NCI-H446 treated with DMSO at 0.1 percent for 48 hours (cell line): ENCODE results near the gene BTBD7.
A peak's percentile ranks its signal among the peaks of the same experiment; 100 is the strongest.
"Not testable (repeated sequence)": the region's sequence is repeated elsewhere in the genome, so short reads cannot be mapped to it uniquely, and the experiment has no call there.

Source experiments
- DNase-seq: peaks from one replicate; lab custom pipeline; 2025; lab: John Stamatoyannopoulos, UW

Gene BTBD7, protein sequence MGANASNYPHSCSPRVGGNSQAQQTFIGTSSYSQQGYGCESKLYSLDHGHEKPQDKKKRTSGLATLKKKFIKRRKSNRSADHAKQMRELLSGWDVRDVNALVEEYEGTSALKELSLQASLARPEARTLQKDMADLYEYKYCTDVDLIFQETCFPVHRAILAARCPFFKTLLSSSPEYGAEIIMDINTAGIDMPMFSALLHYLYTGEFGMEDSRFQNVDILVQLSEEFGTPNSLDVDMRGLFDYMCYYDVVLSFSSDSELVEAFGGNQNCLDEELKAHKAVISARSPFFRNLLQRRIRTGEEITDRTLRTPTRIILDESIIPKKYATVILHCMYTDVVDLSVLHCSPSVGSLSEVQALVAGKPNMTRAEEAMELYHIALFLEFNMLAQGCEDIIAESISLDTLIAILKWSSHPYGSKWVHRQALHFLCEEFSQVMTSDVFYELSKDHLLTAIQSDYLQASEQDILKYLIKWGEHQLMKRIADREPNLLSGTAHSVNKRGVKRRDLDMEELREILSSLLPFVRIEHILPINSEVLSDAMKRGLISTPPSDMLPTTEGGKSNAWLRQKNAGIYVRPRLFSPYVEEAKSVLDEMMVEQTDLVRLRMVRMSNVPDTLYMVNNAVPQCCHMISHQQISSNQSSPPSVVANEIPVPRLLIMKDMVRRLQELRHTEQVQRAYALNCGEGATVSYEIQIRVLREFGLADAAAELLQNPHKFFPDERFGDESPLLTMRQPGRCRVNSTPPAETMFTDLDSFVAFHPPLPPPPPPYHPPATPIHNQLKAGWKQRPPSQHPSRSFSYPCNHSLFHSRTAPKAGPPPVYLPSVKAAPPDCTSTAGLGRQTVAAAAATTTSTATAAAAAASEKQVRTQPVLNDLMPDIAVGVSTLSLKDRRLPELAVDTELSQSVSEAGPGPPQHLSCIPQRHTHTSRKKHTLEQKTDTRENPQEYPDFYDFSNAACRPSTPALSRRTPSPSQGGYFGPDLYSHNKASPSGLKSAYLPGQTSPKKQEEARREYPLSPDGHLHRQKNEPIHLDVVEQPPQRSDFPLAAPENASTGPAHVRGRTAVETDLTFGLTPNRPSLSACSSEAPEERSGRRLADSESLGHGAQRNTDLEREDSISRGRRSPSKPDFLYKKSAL

GRCh38 chr14:93332853-93333630, at the start of gene BTBD7:
Gene BTBD7, minus strand, starts transcription at chr14:93333036. Its CDS starts 36,985 bp downstream, at chr14:93296051.
- peak; percentile 94 for DNase-seq

- no peak for DNase-seq
Observed at GRCh38 chr14:93381644-93382043, 48.8 kb upstream of the BTBD7 start.

GRCh38 chr14:93379831-93380230, 47.0 kb upstream of the BTBD7 start:
- DNase-seq, result no peak

- no peak for DNase-seq
Observed at GRCh38 chr14:93375673-93376156, 42.9 kb upstream of the BTBD7 start.

DNA sequence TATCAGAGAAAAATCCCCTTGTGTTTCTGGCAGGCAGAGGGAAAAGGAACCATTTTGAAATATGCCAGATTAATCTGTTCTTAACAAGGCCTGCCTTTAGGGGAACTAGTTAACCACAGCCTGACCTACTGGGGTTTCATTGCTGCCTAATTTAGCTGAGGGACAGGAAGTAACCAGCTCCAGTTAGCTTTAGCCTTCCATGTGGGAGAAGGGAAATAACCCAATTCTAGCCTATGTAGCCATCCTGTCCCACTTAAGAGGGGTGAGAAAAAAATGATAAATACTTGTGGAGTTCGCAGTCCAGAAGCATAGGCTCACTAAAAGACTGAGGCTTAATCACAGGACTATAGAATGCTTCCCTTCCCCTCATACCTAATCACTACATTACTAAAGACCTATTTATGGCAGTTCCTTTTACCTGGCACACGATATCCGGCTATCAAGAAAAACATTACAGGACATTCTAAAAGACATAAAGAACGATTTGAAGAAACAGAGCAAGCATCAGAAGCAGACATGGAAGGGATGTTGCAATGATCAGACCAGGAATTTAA, 37.0 kb upstream of the BTBD7 start:
- no peak for DNase-seq

DNA sequence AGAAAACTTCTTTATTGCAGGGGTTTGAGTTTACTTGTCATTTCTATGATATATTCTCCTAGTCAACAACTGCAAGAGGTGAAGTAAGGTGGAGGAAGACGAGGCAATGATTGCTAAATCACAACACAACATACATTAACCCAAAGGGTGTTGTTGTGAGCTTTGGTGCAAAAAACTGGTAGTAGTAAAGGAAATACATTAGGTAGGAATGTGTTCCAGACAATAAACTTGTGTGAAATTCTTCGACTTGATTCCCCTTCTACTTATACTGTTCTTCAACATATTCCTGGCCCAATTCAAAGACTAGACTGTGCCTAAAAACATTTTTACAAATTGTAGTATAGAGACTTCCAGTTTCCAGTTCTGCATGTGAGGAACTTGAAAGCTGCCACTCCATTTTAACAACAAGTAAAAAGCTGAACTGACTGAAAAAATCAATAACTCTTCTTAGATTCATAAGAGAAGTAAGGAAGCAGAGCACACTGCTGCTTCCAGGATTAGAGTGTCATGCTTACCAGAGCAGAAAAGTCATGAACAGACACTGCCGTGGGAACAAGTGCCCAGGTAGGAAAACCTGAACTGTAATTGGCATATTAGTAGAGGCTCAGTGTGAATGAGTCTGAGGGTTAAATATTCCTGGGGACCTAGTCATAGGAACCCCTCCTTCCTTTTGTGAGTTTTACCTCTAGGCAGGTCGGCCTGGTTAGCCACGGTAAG, 36.3 kb upstream of the BTBD7 start:
- DNase-seq, result no peak

DNA sequence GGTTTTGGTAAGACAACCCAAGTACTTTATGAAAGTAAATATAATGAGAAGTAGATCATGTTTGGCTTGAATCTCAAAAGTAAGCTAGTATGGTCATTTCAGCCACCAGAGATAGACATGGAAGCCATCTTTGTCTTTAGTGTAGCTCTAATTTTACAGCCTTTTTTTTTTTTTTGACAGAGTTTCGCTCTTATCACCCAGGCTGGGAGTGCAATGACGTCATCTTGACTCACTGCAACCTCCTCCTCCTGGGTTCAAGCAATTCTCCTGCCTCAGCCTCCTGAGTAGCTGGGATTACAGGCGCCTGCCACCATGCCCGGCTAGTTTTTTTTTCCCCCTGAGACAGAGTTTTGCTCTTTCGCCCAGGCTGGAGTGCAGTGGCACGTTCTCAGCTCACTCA, 22.0 kb upstream of the BTBD7 start:
- not testable (repeated sequence) for DNase-seq

DNA sequence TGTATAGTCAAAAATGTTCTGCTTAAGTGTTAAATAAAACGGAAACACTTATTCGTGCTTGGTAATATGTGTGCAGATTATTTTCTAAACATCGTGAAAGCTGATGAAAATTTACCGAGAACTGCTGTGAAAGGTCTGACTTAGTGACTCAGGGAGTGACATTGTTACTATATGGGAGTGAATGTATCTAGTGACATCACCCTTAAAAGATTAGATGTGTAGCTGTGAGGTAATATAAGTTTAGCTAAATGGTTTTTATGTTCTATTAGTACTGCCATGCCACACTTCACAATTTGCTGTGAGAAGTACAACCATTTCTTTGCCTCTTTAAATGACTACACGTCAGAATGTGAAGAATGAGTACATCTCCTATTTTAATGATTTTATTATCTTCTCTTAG, 15.5 kb upstream of the BTBD7 start:
- no peak for DNase-seq

GRCh38 chr14:93347850-93348249, 15.0 kb upstream of the BTBD7 start:
- DNase-seq, result no peak

- no peak for DNase-seq
Observed at GRCh38 chr14:93346926-93347721, 14.3 kb upstream of the BTBD7 start, which contains the start of gene COX8C. Gene COX8C, plus strand, starts transcription at chr14:93347182. Its CDS starts 87 bp downstream, at chr14:93347269.

- no peak for DNase-seq
Observed at GRCh38 chr14:93343797-93344196, 11.0 kb upstream of the BTBD7 start.

DNA sequence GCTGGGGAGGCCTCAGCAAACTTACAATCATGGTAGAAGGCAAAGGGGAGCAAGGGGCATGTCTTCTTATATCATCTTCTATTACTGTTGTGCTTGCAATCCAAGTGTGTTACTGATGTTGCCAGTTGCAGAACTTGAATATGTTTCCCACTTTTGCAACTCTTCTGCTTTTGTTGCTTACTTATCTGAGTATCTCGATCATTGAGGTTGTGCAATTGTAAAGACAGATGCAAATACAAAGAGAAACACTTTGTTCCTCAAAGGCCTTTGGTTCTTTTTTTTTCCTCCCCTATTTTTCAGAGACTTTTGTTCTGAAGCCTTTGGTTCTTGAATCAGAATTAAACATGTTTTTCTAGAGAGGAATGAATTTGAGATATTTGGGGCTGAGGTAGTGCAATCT, 10.4 kb upstream of the BTBD7 start:
- DNase-seq, result no peak

DNA sequence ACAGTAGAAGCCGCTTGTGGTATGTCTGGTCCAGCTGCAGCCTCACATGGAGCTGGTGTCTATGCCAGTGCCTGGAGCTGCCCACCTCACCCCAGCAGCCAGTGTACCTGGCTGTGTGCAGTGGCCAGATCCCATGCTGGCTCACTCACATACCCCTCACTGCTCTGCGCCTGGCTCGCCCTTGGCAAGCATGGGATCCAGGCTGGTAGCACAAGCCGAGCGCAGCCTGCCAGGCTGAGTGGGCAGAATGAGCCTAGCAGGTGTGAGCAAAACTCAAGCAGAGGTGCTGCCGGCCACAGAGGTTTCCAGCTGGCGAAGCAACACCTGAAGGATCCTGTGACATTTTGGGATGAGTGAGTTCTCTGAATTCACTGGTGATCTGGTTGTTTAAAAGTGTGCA, 5.0 kb upstream of the BTBD7 start:
- no peak for DNase-seq

GRCh38 chr14:93337143-93337753, 4.4 kb upstream of the BTBD7 start:
- no peak for DNase-seq

DNA sequence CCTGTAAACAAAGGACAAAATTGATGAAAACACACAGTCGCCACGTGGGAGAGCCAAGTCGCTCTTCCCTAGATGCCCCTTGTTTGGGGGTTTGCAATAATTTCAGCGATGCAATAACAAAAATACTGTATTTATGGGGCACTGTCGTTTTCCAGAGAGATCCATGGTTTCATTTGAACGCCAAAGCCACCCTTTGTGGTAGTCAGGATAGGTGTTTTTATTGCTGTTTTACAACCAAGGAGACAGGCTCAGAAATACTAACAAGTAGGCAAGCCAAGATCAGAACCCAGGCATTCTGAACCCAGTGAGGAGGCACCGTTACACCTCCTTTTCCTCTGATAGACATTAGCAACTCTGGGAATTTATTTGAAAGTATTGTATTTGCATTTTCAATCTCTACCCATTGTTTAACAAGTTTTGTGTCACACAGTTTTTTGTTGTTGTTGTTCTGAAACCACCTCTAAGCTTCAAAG, 831 bp upstream of the BTBD7 start:
- no peak for DNase-seq

DNA sequence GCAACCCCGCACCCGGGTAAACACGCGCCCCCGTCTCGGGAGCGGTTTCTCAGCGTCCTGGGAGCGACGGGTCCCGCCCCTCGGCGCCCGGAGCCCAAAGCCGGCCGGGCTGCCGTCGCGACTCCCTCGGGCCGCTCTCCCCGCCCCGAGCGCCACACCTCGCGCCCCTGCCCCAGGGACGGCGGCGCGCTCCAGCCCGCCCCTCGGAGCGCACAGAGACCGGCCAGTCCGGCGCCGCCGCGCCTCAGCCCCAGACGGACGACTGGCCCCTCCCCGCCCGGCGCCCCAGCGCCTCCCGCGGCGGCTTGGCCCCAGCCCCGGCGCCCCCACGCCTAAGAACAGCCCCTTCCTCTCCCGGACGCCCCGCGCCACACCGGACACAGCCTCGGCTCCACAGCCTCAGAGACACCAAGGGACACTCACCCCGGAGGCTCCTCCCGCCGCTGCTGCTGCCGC, 411 bp downstream of the BTBD7 start:
- peak; percentile 35 for DNase-seq

DNA sequence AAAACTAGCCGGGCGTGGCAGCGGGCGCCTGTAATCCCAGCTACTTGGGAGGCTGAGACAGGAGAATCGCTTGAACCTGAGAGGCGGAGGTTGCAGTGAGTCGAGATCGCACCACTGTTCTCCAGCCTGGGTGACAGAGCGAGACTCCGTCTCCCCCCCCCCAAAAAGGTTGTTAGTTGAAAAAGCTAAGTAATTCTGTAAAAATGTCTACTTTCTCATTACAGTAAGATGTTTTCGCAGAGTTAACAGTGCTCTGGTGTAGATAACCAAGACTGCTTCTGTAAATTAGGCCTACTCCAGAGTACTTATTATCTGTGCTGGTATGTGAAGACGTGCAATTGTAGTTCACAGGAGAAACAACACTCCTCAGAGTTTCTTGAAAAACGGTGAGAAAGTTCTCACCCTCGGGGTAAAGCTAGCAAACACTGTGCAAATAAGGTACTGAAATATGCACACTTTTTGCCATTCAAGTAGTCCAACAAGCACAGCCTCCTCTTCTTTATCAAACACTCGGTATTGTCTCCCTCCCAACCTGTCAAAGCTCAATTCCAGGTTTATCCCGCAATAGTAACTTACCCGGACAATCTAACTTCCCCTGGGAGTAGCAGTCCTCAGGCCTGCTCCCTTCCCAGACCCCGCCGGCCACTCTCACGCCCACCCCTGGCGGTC, 974 bp downstream of the BTBD7 start:
- DNase-seq, result no peak

GRCh38 chr14:93331002-93331727, 1.7 kb downstream of the BTBD7 start:
- DNase-seq, result no peak
